ENCODE data around the gene CSH1. TPM values are rescaled to one million over a fixed set of nuclear protein-coding genes. Genes with fewer than 3 reads are reported as not detected.

Gene CSH1
- total and polyA plus RNA-seq, 4 donors = not detected

GRCh38 chr17:63939401-63939800, 43.0 kb upstream of the CSH1 start:
- Histone ChIP-seq H3K27me3 (ENCODE audit: control insufficient read depth in 4 of 4, insufficient read depth in 4 of 4, low read length in 3 of 4) (no peaks in the 10 kb centered on the region), H3K27ac (ENCODE audit: low read depth in 1 of 2, low read length in 2 of 2) (no peak overlapping the region), H3K9ac (ENCODE audit: low read depth in 1 of 2, low read length in 2 of 2) (no peak overlapping the region), H3K36me3 (ENCODE audit: control insufficient read depth in 4 of 4, insufficient read depth in 3 of 4, low read depth in 1 of 4, low read length in 3 of 4) (no peaks in the 10 kb centered on the region), H3K4me1 (ENCODE audit: control insufficient read depth in 4 of 4, insufficient read depth in 4 of 4, low read length in 3 of 4) (no peaks in the 10 kb centered on the region), H3K4me3 (ENCODE audit: low read depth in 1 of 3, low read length in 3 of 3) (no peak overlapping the region), H3K9me3 (ENCODE audit: control insufficient read depth in 4 of 4, low read length in 3 of 4) (no peaks in the 10 kb centered on the region)
- WGBS = 92% methylated on average over 9 of the region's 9 CpGs
- DNase-seq (ENCODE audit: low spot score) = no peak
- TF ChIP-seq GABPA (IDR thresholded peaks at IDR 0.05 in 1 of 2, conservative IDR thresholded peaks at IDR 0.05 in 1 of 2) (no peak), FOXA1 (IDR thresholded peaks at IDR 0.05) (no peak), YY1 (IDR thresholded peaks at IDR 0.05) (no peak), ATF3 (IDR thresholded peaks at IDR 0.05) (no peak), REST (IDR thresholded peaks at IDR 0.05) (no peak), SP1 (IDR thresholded peaks at IDR 0.05) (no peak), FOXA2 (IDR thresholded peaks at IDR 0.05) (no peak), NR2F2 (IDR thresholded peaks at IDR 0.05) (no peak), EGR1 (IDR thresholded peaks at IDR 0.05; ENCODE audit: low read depth in 2 of 2) (no peak), TAF1 (conservative IDR thresholded peaks at IDR 0.05) (no peak), CTCF (IDR thresholded peaks at IDR 0.05; ENCODE audit: low read depth, low read length, missing input control) (no peak), HNF4G (IDR thresholded peaks at IDR 0.05) (no peak), HNF4A (conservative IDR thresholded peaks at IDR 0.05) (no peak), RXRA (IDR thresholded peaks at IDR 0.05) (no peak), JUND (IDR thresholded peaks at IDR 0.05) (no peak)
- TF ChIP-seq, protein P1, sequence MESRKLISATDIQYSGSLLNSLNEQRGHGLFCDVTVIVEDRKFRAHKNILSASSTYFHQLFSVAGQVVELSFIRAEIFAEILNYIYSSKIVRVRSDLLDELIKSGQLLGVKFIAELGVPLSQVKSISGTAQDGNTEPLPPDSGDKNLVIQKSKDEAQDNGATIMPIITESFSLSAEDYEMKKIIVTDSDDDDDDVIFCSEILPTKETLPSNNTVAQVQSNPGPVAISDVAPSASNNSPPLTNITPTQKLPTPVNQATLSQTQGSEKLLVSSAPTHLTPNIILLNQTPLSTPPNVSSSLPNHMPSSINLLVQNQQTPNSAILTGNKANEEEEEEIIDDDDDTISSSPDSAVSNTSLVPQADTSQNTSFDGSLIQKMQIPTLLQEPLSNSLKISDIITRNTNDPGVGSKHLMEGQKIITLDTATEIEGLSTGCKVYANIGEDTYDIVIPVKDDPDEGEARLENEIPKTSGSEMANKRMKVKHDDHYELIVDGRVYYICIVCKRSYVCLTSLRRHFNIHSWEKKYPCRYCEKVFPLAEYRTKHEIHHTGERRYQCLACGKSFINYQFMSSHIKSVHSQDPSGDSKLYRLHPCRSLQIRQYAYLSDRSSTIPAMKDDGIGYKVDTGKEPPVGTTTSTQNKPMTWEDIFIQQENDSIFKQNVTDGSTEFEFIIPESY (IDR thresholded peaks at IDR 0.05) = no peak
- TF ChIP-seq, protein P2, sequence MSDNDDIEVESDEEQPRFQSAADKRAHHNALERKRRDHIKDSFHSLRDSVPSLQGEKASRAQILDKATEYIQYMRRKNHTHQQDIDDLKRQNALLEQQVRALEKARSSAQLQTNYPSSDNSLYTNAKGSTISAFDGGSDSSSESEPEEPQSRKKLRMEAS (IDR thresholded peaks at IDR 0.05) = no peak

DNA sequence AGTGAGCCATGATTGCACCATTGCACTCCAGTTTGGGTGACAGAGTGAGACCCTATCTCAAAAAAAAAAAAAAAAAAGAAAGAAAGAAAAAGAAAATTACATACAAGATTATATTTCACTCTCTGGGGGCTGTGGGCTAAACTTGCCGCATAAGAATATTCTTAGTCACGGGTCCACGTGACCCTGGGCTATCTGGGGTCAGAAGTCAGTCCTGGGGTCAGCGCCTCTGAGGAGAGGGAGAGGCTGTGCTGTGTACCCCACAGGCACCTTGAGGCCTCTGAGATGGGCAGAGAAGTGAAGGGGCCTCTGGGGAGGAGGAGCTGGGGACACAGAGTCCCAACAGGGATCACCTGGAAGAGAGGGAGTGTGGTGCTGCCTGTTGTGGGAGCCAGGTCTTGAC, 41.5 kb upstream of the CSH1 start:
- 88% methylated on average over 4 of the region's 4 CpGs for WGBS
- Histone ChIP-seq H3K27me3 (ENCODE audit: control insufficient read depth in 4 of 4, insufficient read depth in 4 of 4, low read length in 3 of 4) (no peaks in the 10 kb centered on the region), H3K9me3 (ENCODE audit: control insufficient read depth in 4 of 4, low read length in 3 of 4) (no peaks in the 10 kb centered on the region), H3K36me3 (ENCODE audit: control insufficient read depth in 4 of 4, insufficient read depth in 3 of 4, low read depth in 1 of 4, low read length in 3 of 4) (no peaks in the 10 kb centered on the region), H3K27ac (ENCODE audit: low read depth in 1 of 2, low read length in 2 of 2) (no peak overlapping the region), H3K4me1 (ENCODE audit: control insufficient read depth in 4 of 4, insufficient read depth in 4 of 4, low read length in 3 of 4) (no peaks in the 10 kb centered on the region), H3K4me3 (ENCODE audit: low read depth in 1 of 3, low read length in 3 of 3) (no peak overlapping the region), H3K9ac (ENCODE audit: low read depth in 1 of 2, low read length in 2 of 2) (no peak overlapping the region)
- DNase-seq (ENCODE audit: low spot score) = no peak
- TF ChIP-seq, protein P1 (IDR thresholded peaks at IDR 0.05) = no peak
- TF ChIP-seq SP1 (IDR thresholded peaks at IDR 0.05) (no peak), NR2F2 (IDR thresholded peaks at IDR 0.05) (no peak), HNF4A (conservative IDR thresholded peaks at IDR 0.05) (no peak)

Measured in liver (tissue), 9 donors.